Activated naive CD4-positive, alpha-beta T cell treated with anti-CD3 and anti-CD28 coated beads, Interleukin-2, amount 10 ng/mL, durations not matched to agents 7 days and 5 days (primary cell): ENCODE data around the gene ABCB8.

ENCODE experiments used
- CTCF ChIA-PET: fragments of 350-600 bp; sonication (Branson Sonifier 250); formaldehyde crosslinking; loops from one replicate; lab custom pipeline; 2021; ENCODE audit warnings: antibody characterized with exemption; lab: Charles Lee
- DNase-seq: peaks from one replicate; pipeline ENCODE4 v3.0.0-alpha.2; 2020
- H3K27ac Mint-ChIP-seq: one replicate; pipeline ENCODE4 v1.8.0; 2021; ENCODE audit warnings: mild to moderate bottlenecking, moderate library complexity, mixed read lengths
- H3K27me3 Mint-ChIP-seq: one replicate; pipeline ENCODE4 v1.8.0; 2021; ENCODE audit warnings: mild to moderate bottlenecking, mixed read lengths
- H3K36me3 Mint-ChIP-seq: one replicate; pipeline ENCODE4 v1.8.0; 2021; ENCODE audit warnings: mixed read lengths
- H3K4me1 Mint-ChIP-seq: one replicate; pipeline ENCODE4 v1.8.0; 2021; ENCODE audit warnings: mixed read lengths
- H3K4me3 Mint-ChIP-seq: one replicate; pipeline ENCODE4 v1.8.0; 2021; ENCODE audit warnings: mild to moderate bottlenecking, moderate library complexity, mixed read lengths
- H3K9me3 Mint-ChIP-seq: one replicate; pipeline ENCODE4 v1.8.0; 2021; ENCODE audit warnings: mixed read lengths

The ABCB8 gene

GRCh38 chr7:151095123-151095797 lies 67.0 kb downstream of the ABCB8 start:
- CTCF ChIA-PET = interaction anchor here (1.0 to 2.0 kb wide), 4 partner anchors 10 to 103 kb away, joined by 3 to 12 read pairs (median 4); no protein-coding TSS in a partner anchor
- Mint-ChIP-seq H3K27ac (no peak overlapping the region), H3K4me1 (no peaks in the 10 kb centered on the region), H3K9me3 (no peaks in the 10 kb centered on the region), H3K36me3 (no peaks in the 10 kb centered on the region), H3K27me3 (peaks cover 9% of the 10 kb centered on the region), H3K4me3 (no peak overlapping the region)
- DNase-seq = no peak

GRCh38 chr7:151095828-151096475 lies 67.7 kb downstream of the ABCB8 start:
- Mint-ChIP-seq H3K4me3 (no peak overlapping the region), H3K4me1 (no peaks in the 10 kb centered on the region), H3K27ac (no peak overlapping the region), H3K36me3 (no peaks in the 10 kb centered on the region), H3K9me3 (no peaks in the 10 kb centered on the region), H3K27me3 (peaks cover 6% of the 10 kb centered on the region)
- DNase-seq = no peak
- CTCF ChIA-PET = interaction anchor here (2.0 kb wide), 1 partner anchor 14 kb away, joined by 12 read pairs; no protein-coding TSS in a partner anchor
